Spleen (tissue), 11 donors: ENCODE measurements around the gene LPP. TPM values are rescaled to one million over a fixed set of nuclear protein-coding genes. Genes with fewer than 3 reads are reported as not detected.
A peak's percentile ranks its signal among the peaks of the same experiment; 100 is the strongest.

Experiments used
- DNase-seq: peaks from one replicate; pipeline ENCODE4 v3.0.0-alpha.2; 2020
- H3K27ac ChIP-seq, 8 donors: fragments of 200-600 bp; sonication (generic) in 7 of 8; 1 replicate in 4 of 8; 2 replicates in 4 of 8; pipeline versions ENCODE4 v1.5.0 to v1.8.0; 2016 to 2021; ENCODE audit warnings: inconsistent platforms in 4 of 8, mild to moderate bottlenecking in 4 of 8, moderate library complexity in 1 of 8
- H3K27me3 ChIP-seq, 7 donors: fragments of 200-600 bp; sonication (generic) in 6 of 7; replicated peaks in 1 of 7; 1 replicate in 4 of 7; 2 replicates in 3 of 7; pipeline versions ENCODE4 v1.5.0 to v1.8.0; 2016 to 2021; ENCODE audit warnings: inconsistent platforms in 3 of 7, mild to moderate bottlenecking in 1 of 7
- H3K36me3 ChIP-seq, 6 donors: fragments of 200-600 bp; sonication (generic) in 5 of 6; 1 replicate in 4 of 6; 2 replicates in 2 of 6; pipeline versions ENCODE4 v1.5.0 to v1.8.0; 2016 to 2021; ENCODE audit warnings: inconsistent platforms in 2 of 6
- H3K4me1 ChIP-seq, 6 donors: fragments of 200-600 bp; sonication (generic) in 5 of 6; 1 replicate in 3 of 6; 2 replicates in 3 of 6; pipeline versions ENCODE4 v1.5.0 to v1.8.0; 2016 to 2021; ENCODE audit warnings: inconsistent platforms in 3 of 6
- H3K4me3 ChIP-seq, 8 donors: fragments of 200-600 bp; sonication (generic) in 7 of 8; 1 replicate in 4 of 8; 2 replicates in 4 of 8; pipeline versions ENCODE4 v1.5.0 to v1.8.0; 2016 to 2021; ENCODE audit warnings: inconsistent platforms in 4 of 8, mild to moderate bottlenecking in 4 of 8, moderate library complexity in 2 of 8
- H3K9me3 ChIP-seq, 8 donors: fragments of 200-600 bp; sonication (generic) in 7 of 8; 1 replicate in 4 of 8; 2 replicates in 4 of 8; pipeline versions ENCODE4 v1.5.0 to v1.8.0; 2016 to 2021; ENCODE audit warnings: inconsistent platforms in 4 of 8
- CTCF ChIP-seq, 11 experiments: fragments of 200-600 bp in 7 of 11; fragments of 450-650 bp in 4 of 11; sonication (generic) in 4 of 11; IDR thresholded peaks in 8 of 11; conservative IDR thresholded peaks in 3 of 11; 1 replicate in 7 of 11; 2 replicates in 4 of 11; pipeline versions ENCODE4 v1.4.0 to v1.8.0; 2016 to 2021; ENCODE audit warnings: antibody characterized with exemption in 11 of 11, inconsistent platforms in 4 of 11, mild to moderate bottlenecking in 1 of 11
- POLR2A ChIP-seq, 3 donors: fragments of 450-650 bp; IDR thresholded peaks; one replicate each; pipeline ENCODE4 v1.5.1; 2017; ENCODE audit warnings: antibody characterized with exemption in 3 of 3, mild to moderate bottlenecking in 1 of 3
- POLR2AphosphoS5 ChIP-seq, 3 donors: sonication (generic); formaldehyde crosslinking; IDR thresholded peaks; one replicate each; pipeline ENCODE4 v1.5.1; 2017; ENCODE audit warnings: antibody characterized with exemption in 3 of 3
- WGBS, 5 donors: extraction: QIAGEN DNeasy Blood & Tissue Kit in 3 of 5; methylation state at CpG; one replicate each; pipeline versions ENCODE4 v1.1.5 to v1.1.7; 2013 to 2018; 5-methylcytosine and 5-hydroxymethylcytosine counted together
- intact Hi-C: fragments of 100-400 bp; cut with DNase I; formaldehyde crosslinking; loops from one replicate; pipeline ENCODE4 v1.15.0; 2023; ENCODE audit warnings: low total_unique reads
- polyA plus RNA-seq, 3 donors: library from polyadenylated mRNA; stranded (reverse); fragments of 200-250 nt; gene quantifications; one replicate each; pipeline ENCODE4 v1.2.1, GENCODE V29; 2013
- total RNA-seq, 7 donors: library from RNA; depleted of rRNA in 3 of 7; stranded (reverse); fragments of >200 nt in 3 of 7; fragmentation: NEBNext Ultra II Directional in 4 of 7; extraction: Animal tissue kit (Norgen Biotek cat#: 25700) in 4 of 7; gene quantifications; one replicate each; pipeline versions ENCODE4 v1.1.0 to v1.2.1, GENCODE V29; 2016 to 2021
- donor health status: healthy with polysubstance abuse.
- donor health status: DM: no; HTN: no; CAD: no; lungs with moderate emphysema.
- donor health status: DM: no; HTN: no; CAD: no.
- donor health status: Bipolar disorder and iron deficiency.
- donor health status: healthy.
- donor health status: DM: no; HTN: no; CAD: no.
- donor health status: DM: yes; HTN: yes; CAD: no.

The LPP gene
- total and polyA plus RNA-seq, 10 donors: 2.4 to 270 (median 156) TPM

GRCh38 chr3:188553569-188553968, 399.6 kb downstream of the LPP start:
- TF ChIP-seq POLR2A (IDR thresholded peaks at IDR 0.05) (no peak), CTCF (IDR thresholded peaks at IDR 0.05 in 8 of 11, conservative IDR thresholded peaks at IDR 0.05 in 3 of 11) (no peak), POLR2AphosphoS5 (IDR thresholded peaks at IDR 0.05) (no peak)
- Histone ChIP-seq H3K9me3 (no peaks in the 10 kb centered on the region), H3K27ac (peak overlapping the region in 2 of 8 donors; percentile 17 to 34), H3K4me3 (no peak overlapping the region), H3K27me3 (no peaks in the 10 kb centered on the region), H3K36me3 (no peaks in the 10 kb centered on the region), H3K4me1 (peaks cover 0 to 38% (median 7%) of the 10 kb centered on the region in 6 donors)
- WGBS, 5 donors: 82 to 88% (median 84%) methylated on average over 3 of the region's 3 CpGs
- intact Hi-C loops: no loop called here
- no peak for DNase-seq

GRCh38 chr3:188554404-188554803, 400.4 kb downstream of the LPP start:
- TF ChIP-seq CTCF (IDR thresholded peaks at IDR 0.05 in 8 of 11, conservative IDR thresholded peaks at IDR 0.05 in 3 of 11) (no peak), POLR2AphosphoS5 (IDR thresholded peaks at IDR 0.05) (no peak), POLR2A (IDR thresholded peaks at IDR 0.05) (no peak)
- Histone ChIP-seq H3K4me3 (no peak overlapping the region), H3K4me1 (peaks cover 0 to 46% (median 7%) of the 10 kb centered on the region in 6 donors), H3K27me3 (no peaks in the 10 kb centered on the region), H3K36me3 (no peaks in the 10 kb centered on the region), H3K27ac (peak overlapping the region in 2 of 8 donors; percentile 5 to 19), H3K9me3 (no peaks in the 10 kb centered on the region)
- intact Hi-C loops: no loop called here
- DNase-seq: no peak
- WGBS, 5 donors: 93 to 100% (median 93%) methylated on average over 1 of the region's 1 CpG

GRCh38 chr3:188557235-188557634, 403.3 kb downstream of the LPP start:
- Histone ChIP-seq H3K9me3 (no peaks in the 10 kb centered on the region), H3K27me3 (no peaks in the 10 kb centered on the region), H3K4me3 (no peak overlapping the region), H3K4me1 (peaks cover 0 to 57% (median 12%) of the 10 kb centered on the region in 6 donors), H3K36me3 (no peaks in the 10 kb centered on the region), H3K27ac (no peak overlapping the region)
- intact Hi-C loops: no loop called here
- TF ChIP-seq CTCF (IDR thresholded peaks at IDR 0.05 in 8 of 11, conservative IDR thresholded peaks at IDR 0.05 in 3 of 11): no peak
- TF ChIP-seq POLR2A (IDR thresholded peaks at IDR 0.05): no peak
- TF ChIP-seq POLR2AphosphoS5 (IDR thresholded peaks at IDR 0.05): no peak
- no peak for DNase-seq
- WGBS, 5 donors: 48 to 82% (median 56%) methylated on average over 3 of the region's 3 CpGs

- peaks cover 0 to 60% (median 16%) of the 10 kb centered on the region in 6 donors for H3K4me1 ChIP-seq
- DNase-seq: no peak
- no peaks in the 10 kb centered on the region for H3K36me3 ChIP-seq
- no peaks in the 10 kb centered on the region for H3K27me3 ChIP-seq
- TF ChIP-seq POLR2A (IDR thresholded peaks at IDR 0.05) (no peak), POLR2AphosphoS5 (IDR thresholded peaks at IDR 0.05) (no peak), CTCF (IDR thresholded peaks at IDR 0.05 in 8 of 11, conservative IDR thresholded peaks at IDR 0.05 in 3 of 11) (no peak)
- 31 to 47% (median 38%) methylated on average over 5 of the region's 5 CpGs for WGBS, 5 donors
- intact Hi-C loops: no loop called here
- H3K27ac ChIP-seq: peak overlapping the region in 1 of 8 donors; percentile 43
- H3K9me3 ChIP-seq: no peaks in the 10 kb centered on the region
- no peak overlapping the region for H3K4me3 ChIP-seq
Measured at GRCh38 chr3:188558343-188559071, 404.6 kb downstream of the LPP start.
